ENCODE data around the gene LDLR. TPM values are rescaled to one million over a fixed set of nuclear protein-coding genes. Genes with fewer than 3 reads are reported as not detected.

Gene LDLR
- polyA plus RNA-seq, 2 of the 4 experiments (the other 2 are of a cell fraction) = 29.2 to 55.8 TPM

GRCh38 chr19:11181488-11181887 lies 92.2 kb downstream of the LDLR start:
- DNase-seq (ENCODE audit: low read depth in 1 of 2, low spot score in 1 of 2) = no peak
- Histone ChIP-seq H3K9me3 (0 out of 3 replicates have a peak, but pooled peaks cover 3% of the 10 kb centered on the region), H3K4me1 (no peaks in the 10 kb centered on the region), H3K4me2 (no peak overlapping the region), H3K27ac (no peak overlapping the region), H3K4me3 (no peak overlapping the region)
- WGBS (ENCODE audit: missing lambda C conversion rate) = 97% methylated on average over 4 of the region's 4 CpGs
- ChIA-PET CTCF (no interaction called here), POLR2A (no interaction called here)
- FAIRE-seq = no peak
- no peak for ATAC-seq
- TF ChIP-seq ATOH8 (CRISPR knock-in tag; IDR thresholded peaks at IDR 0.05; ENCODE audit: low read depth) (no peak), RAD21 (conservative IDR thresholded peaks at IDR 0.05 in 1 of 2, IDR thresholded peaks at IDR 0.05 in 1 of 2) (no peak), CEBPB (IDR thresholded peaks at IDR 0.05) (peak; percentile 86 to 92), HEYL (CRISPR knock-in tag; IDR thresholded peaks at IDR 0.05) (no peak)

Other genes with a start within 250 kb of the LDLR start
- 0.13 and 0.40 TPM in 2 replicates for gene C19orf38, start 241.0 kb upstream of the LDLR start, polyA plus RNA-seq (2011; rRNA removed)
- gene C19orf38, start 241.0 kb upstream of the LDLR start, polyA plus RNA-seq (2017; fragmentation: RNase III; extraction: RNeasy Plus Mini Kit Qiagen cat#74134 plus additional on column Dnase treatment) = 0.09 to 0.12 TPM (median 0.10 TPM) in 3 replicates
- 14.3 and 15.2 TPM in 2 replicates for gene CARM1, start 217.9 kb upstream of the LDLR start, polyA plus RNA-seq (2011; rRNA removed)
- gene CARM1, start 217.9 kb upstream of the LDLR start, polyA plus RNA-seq (2017; fragmentation: RNase III; extraction: RNeasy Plus Mini Kit Qiagen cat#74134 plus additional on column Dnase treatment) = 31.4 to 32.2 TPM (median 31.8 TPM) in 3 replicates
- 13.1 and 15.6 TPM in 2 replicates for gene YIPF2, start 160.8 kb upstream of the LDLR start, polyA plus RNA-seq (2011; rRNA removed)
- gene YIPF2, start 160.8 kb upstream of the LDLR start, polyA plus RNA-seq (2017; fragmentation: RNase III; extraction: RNeasy Plus Mini Kit Qiagen cat#74134 plus additional on column Dnase treatment) = 14.5 to 18.2 TPM (median 17.5 TPM) in 3 replicates
- gene TIMM29, start 160.7 kb upstream of the LDLR start, polyA plus RNA-seq (2011; rRNA removed) = 7.8 and 9.1 TPM in 2 replicates
- 17.1 to 20.5 TPM (median 19.7 TPM) in 3 replicates for gene TIMM29, start 160.7 kb upstream of the LDLR start, polyA plus RNA-seq (2017; fragmentation: RNase III; extraction: RNeasy Plus Mini Kit Qiagen cat#74134 plus additional on column Dnase treatment)
- 8.1 and 10.8 TPM in 2 replicates for gene SMARCA4, start 128.4 kb upstream of the LDLR start, polyA plus RNA-seq (2011; rRNA removed)
- 11.9 to 14.1 TPM (median 13.1 TPM) in 3 replicates for gene SMARCA4, start 128.4 kb upstream of the LDLR start, polyA plus RNA-seq (2017; fragmentation: RNase III; extraction: RNeasy Plus Mini Kit Qiagen cat#74134 plus additional on column Dnase treatment)
- gene SPC24, start 66.3 kb downstream of the LDLR start, polyA plus RNA-seq (2011; rRNA removed) = 16.3 and 16.5 TPM in 2 replicates
- gene SPC24, start 66.3 kb downstream of the LDLR start, polyA plus RNA-seq (2017; fragmentation: RNase III; extraction: RNeasy Plus Mini Kit Qiagen cat#74134 plus additional on column Dnase treatment) = 21.8 to 22.2 TPM (median 22.2 TPM) in 3 replicates
- 20.5 and 35.5 TPM in 2 replicates for gene KANK2, start 108.1 kb downstream of the LDLR start, polyA plus RNA-seq (2011; rRNA removed)
- gene KANK2, start 108.1 kb downstream of the LDLR start, polyA plus RNA-seq (2017; fragmentation: RNase III; extraction: RNeasy Plus Mini Kit Qiagen cat#74134 plus additional on column Dnase treatment) = 63.8 to 68.0 TPM (median 66.1 TPM) in 3 replicates
- 0.12 TPM in 1 of 2 replicates, not detected in the other for gene ANGPTL8, start 150.2 kb downstream of the LDLR start, polyA plus RNA-seq (2011; rRNA removed)
- 0.16 TPM in 1 of 3 replicates, not detected in the others for gene ANGPTL8, start 150.2 kb downstream of the LDLR start, polyA plus RNA-seq (2017; fragmentation: RNase III; extraction: RNeasy Plus Mini Kit Qiagen cat#74134 plus additional on column Dnase treatment)
- 8.0 and 9.6 TPM in 2 replicates for gene DOCK6, start 173.1 kb downstream of the LDLR start, polyA plus RNA-seq (2011; rRNA removed)
- gene DOCK6, start 173.1 kb downstream of the LDLR start, polyA plus RNA-seq (2017; fragmentation: RNase III; extraction: RNeasy Plus Mini Kit Qiagen cat#74134 plus additional on column Dnase treatment) = 7.5 to 10.4 TPM (median 7.6 TPM) in 3 replicates
- gene TSPAN16, start 206.7 kb downstream of the LDLR start, polyA plus RNA-seq (2011; rRNA removed) = not detected in 2 replicates
- not detected in 3 replicates for gene TSPAN16, start 206.7 kb downstream of the LDLR start, polyA plus RNA-seq (2017; fragmentation: RNase III; extraction: RNeasy Plus Mini Kit Qiagen cat#74134 plus additional on column Dnase treatment)